NB4 (cell line): ENCODE data around the gene ABCD1.

Experiments used
- DNase-seq: peaks from one replicate; pipeline ENCODE4 v3.0.0; 2010; ENCODE audit warnings: low read depth
- H3K4me3 ChIP-seq: one replicate; pipeline ENCODE4 v1.5.1; 2011; ENCODE audit warnings: mild to moderate bottlenecking, low read depth, low read length, moderate library complexity
- CTCF ChIP-seq: IDR thresholded peaks from one replicate; pipeline ENCODE4 v1.5.1; 2012; ENCODE audit warnings: low read depth, low read length
- MAX ChIP-seq: IDR thresholded peaks from 2 replicates; pipeline ENCODE4 v1.6.1; 2011; ENCODE audit warnings: low read depth, low read length
- MYC ChIP-seq: IDR thresholded peaks from 2 replicates; pipeline ENCODE4 v1.6.1; 2011; ENCODE audit warnings: low read depth, low read length
- POLR2A ChIP-seq: IDR thresholded peaks from 2 replicates; pipeline ENCODE4 v1.6.1; 2011; ENCODE audit warnings: mild to moderate bottlenecking; ENCODE audit not compliant: insufficient read length; ENCODE audit errors: extremely low read depth

The ABCD1 gene

GRCh38 chrX:153706799-153707198, 17.9 kb upstream of the ABCD1 start:
- no peak overlapping the region for H3K4me3 ChIP-seq
- TF ChIP-seq MYC, result no peak
- TF ChIP-seq MAX, result no peak
- TF ChIP-seq POLR2A, result no peak
- TF ChIP-seq CTCF, result no peak
- DNase-seq, result no peak

- H3K4me3 ChIP-seq, result no peak overlapping the region
- no peak for DNase-seq
- TF ChIP-seq MYC (no peak), MAX (no peak), CTCF (no peak), POLR2A (no peak)
Observed at GRCh38 chrX:153707406-153707805, 17.2 kb upstream of the ABCD1 start.

GRCh38 chrX:153708415-153708814, 16.2 kb upstream of the ABCD1 start:
- TF ChIP-seq CTCF, result peak; percentile 47
- no peak for TF ChIP-seq MAX
- H3K4me3 ChIP-seq, result no peak overlapping the region
- DNase-seq, result peak; percentile 65

- TF ChIP-seq CTCF (no peak), MAX (no peak), MYC (no peak), POLR2A (no peak)
- H3K4me3 ChIP-seq, result no peak overlapping the region
- no peak for DNase-seq
Observed at GRCh38 chrX:153709726-153710674, 14.7 kb upstream of the ABCD1 start.

GRCh38 chrX:153714256-153714655, 10.4 kb upstream of the ABCD1 start:
- DNase-seq, result no peak
- TF ChIP-seq CTCF (no peak), MAX (no peak), POLR2A (no peak), MYC (no peak)
- H3K4me3 ChIP-seq, result no peak overlapping the region

- no peak overlapping the region for H3K4me3 ChIP-seq
- no peak for DNase-seq
- TF ChIP-seq CTCF, result no peak
- no peak for TF ChIP-seq MAX
- no peak for TF ChIP-seq POLR2A
- TF ChIP-seq MYC, result no peak
Observed at GRCh38 chrX:153717445-153717844, 7.2 kb upstream of the ABCD1 start.
